Middle frontal gyrus (tissue), 1 donor: ENCODE data around the gene ASPHD2.
"Not testable (repeated sequence)": the region's sequence is repeated elsewhere in the genome, so short reads cannot be mapped to it uniquely, and the experiment has no call there.

Experiments used
- DNase-seq: peaks from one replicate; pipeline ENCODE4 v3.0.0-alpha.2; 2015; ENCODE audit warnings: low spot score; ENCODE audit errors: extremely low spot score

The ASPHD2 gene

DNA sequence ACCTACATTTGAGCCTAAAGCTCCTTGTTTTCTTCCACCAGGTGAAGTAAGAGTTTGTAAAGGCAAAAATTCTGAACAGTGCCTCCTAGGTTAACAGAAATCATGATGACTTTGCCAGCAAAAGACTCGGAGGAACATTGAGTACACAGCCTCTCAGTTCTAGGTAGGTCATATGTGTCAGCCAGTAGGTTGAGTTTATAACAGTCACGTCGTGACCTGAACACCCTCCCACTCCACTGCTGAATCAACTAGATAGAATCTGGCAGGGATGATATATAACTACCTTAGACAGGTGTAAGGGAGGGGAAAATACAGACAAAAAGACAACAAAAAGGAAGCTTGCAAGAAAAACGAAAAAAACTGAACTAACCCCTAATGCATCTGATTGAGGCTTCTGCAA, 12.8 kb upstream of the ASPHD2 start:
- no peak for DNase-seq

DNA sequence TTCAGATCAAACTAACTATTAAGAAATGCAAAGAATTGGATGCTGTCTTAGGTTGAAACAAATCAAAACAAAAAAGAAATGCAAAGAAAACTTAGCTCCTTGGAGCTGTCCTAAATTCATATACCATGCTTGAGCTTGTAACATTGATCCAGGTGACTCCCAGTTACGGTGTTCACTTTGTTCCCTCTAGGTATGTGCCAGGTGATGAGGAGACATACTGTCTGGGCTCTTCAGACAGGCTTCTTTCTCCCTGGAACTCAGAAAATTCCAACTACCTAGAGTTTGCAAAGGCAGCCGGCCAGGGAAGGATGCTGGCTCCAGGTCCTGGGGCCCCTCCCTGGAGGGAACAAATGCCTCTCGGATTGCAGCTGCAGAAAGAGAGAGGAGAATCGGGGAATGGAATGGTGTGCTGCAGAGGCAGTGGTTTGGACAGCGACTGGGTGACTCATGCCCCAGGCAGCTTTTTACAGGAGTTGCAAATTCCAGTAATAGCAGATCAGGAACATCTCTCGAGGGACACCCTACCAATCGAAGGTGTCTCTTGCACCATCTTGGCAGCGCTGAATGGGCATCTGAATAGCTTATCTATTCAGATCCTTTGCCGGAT, 12.3 kb upstream of the ASPHD2 start:
- no peak for DNase-seq

- no peak for DNase-seq
Observed at GRCh38 chr22:26417406-26417805, 11.7 kb upstream of the ASPHD2 start.

DNA sequence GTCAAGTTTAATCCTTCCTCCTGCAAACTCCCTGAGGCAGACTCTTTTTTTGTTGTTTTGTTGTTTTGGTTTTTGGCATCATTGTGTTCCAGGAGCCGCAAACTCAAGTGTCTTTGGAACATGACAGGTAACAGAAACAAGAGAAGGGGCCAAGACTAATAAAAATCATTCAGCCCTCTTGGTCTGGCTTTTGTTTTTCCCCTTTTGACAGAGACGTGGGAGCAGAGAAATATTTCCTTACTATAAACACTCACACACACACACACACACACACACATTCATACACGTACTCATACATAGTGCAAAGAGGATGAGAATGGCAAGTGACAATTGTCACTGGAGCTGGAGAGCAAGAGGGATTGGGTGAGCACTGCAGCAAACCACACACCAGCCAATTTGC, 10.4 kb upstream of the ASPHD2 start:
- no peak for DNase-seq

- DNase-seq, result no peak
Observed at GRCh38 chr22:26426924-26427323, 2.1 kb upstream of the ASPHD2 start.

- no peak for DNase-seq
Observed at GRCh38 chr22:26429458-26430286, 612 bp downstream of the ASPHD2 start.

DNA sequence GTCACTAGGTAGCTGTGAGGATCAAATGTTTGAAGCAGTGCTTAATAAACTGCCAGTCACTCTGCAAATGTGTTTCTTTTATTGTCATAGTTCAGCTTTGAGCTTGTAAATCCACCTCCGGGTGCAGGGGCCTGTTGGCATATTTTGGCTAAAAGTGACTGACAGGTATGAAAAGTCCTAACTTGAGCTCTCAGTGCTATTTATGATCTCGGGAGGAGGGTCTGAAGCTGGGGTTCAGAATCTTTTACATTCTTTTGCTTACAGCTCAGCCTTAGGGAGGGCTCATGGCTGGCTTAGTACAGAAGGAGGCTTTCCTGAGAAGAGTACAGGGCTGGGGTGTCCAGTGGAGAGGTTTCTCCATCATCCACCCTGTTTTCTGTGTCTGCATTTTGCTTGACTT, 1.5 kb downstream of the ASPHD2 start:
- DNase-seq, result no peak

DNA sequence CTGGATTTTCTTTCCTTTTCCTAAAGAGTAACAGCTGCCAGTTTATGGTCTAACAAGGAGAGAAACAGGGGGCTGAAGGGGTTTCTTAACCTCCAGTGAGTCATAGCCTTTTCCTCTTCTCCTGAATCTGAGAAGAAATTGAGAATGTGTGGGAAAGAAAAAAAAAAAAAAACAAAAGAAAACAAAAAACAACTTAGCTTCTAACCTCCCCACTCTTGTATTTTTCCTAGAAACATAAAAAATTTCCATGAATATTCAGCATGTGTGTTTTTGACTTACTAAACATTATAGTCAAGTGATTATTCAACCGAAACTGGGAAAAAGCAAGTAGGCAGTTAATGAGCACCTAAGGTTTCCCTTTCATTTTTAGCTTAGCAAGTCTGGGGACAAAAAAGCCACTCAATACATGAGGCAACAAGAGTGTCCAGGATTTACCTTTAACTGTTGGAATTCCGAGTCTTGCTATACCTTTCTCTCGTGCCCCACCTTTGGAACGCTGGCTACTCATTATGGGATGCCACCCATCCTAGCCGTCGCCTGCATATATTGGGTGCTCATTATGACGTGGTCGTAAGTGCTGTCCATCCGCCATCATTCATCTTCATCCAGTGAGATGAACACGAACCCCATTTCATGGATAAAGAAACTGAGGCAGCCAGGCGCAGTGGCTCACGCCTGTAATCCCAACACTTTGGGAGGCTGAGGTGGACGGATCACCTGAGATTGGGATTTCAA, 2.4 kb downstream of the ASPHD2 start:
- DNase-seq, result no peak

GRCh38 chr22:26432619-26433311, 3.7 kb downstream of the ASPHD2 start:
- no peak for DNase-seq

DNA sequence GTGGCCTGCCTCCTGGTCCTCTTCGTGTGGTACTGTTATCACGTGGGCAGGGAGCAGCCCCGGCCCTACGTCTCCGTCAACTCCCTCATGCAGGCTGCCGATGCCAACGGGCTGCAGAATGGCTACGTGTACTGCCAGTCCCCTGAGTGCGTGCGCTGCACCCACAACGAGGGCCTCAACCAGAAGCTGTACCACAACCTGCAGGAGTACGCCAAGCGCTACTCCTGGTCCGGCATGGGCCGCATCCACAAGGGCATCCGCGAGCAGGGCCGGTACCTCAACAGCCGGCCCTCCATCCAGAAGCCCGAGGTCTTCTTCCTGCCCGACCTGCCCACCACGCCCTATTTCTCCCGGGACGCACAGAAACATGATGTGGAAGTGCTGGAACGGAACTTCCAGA, 4.7 kb downstream of the ASPHD2 start:
- DNase-seq, result no peak

DNA sequence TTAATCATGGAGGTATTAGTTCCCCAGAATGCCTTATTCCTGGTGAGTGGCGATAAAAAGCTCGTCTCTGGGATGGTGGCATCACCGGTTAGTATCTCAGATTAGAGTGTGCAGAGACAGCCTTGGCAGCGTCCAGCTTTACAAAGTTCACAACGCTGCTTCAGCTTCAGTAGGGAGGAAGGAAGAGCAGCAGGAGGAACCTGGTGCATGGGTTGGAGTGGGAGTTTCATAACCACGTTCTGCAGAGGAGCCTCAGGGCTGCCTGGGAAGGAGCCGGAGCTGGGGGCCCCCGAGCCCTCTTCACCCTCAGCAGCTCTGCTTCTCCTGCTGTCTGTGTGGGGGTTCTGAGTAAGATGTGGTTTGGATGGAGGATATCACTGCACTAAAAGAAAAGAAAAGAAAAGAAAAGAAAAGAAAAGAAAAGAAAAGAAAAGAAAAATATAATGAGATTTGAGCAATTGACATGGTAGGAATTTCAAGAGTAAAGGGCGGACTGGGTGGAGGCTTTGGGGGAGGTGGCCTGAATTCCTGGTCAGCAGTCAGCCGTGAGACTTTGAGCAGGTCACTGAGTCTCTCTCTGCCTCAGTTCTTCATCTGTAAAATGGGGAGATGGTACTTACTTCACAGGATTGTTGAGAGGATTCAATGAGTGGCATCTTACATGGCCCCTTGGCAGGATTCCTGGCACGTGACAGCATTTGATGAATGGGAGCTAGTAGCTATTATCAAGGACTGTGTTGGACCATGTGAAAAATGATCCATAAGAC, 6.5 kb downstream of the ASPHD2 start:
- DNase-seq, result peak; percentile 14

DNA sequence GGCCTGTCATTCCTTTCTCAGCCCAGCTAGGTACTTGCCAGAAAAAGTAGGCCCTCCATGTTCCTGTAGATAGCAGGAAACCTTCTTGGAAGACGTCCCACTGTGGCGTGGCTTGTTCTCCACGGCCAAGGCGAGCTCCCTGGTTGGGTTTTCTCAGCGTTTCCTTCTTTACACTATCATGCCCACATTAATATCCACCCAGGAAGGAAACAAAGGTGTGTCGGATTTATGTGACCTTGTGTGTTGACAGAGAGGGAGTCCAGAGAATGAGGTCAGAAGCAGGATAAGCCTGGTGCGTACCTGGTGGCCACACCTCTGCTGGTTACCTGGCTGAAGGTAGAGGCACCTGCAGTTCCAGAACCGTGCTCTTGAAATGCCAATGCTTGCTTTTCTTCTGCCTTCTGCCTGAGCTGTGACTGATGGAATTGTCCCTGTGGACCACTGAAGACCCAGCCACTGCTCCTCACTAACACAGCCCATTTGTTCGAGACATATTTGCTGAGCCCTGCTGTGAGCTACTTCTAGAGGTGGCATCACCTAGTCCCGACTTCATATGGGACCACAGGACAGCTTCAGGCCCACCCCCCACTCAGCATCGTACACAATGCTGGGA, 7.9 kb downstream of the ASPHD2 start:
- DNase-seq, result no peak

- no peak for DNase-seq
Observed at GRCh38 chr22:26437694-26438392, 8.8 kb downstream of the ASPHD2 start.

DNA sequence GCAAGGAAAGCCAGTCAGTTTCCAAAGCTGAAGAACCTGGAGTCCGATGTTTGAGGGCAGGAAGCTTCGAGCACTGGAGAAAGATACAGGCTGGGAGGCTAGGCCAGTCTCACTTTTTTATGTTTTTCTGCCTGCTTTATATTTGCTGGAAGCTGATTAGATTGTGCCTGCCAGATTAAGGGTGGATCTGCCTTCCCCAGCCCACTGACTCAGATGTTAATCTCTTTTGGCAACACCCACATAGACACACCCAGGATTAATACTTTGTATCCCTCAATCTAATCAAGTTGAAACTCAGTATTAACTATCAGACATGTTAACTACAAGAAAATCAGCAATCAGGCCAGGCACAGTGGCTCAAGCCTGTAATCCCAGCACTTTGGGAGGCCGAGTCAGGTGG, 9.7 kb downstream of the ASPHD2 start:
- DNase-seq, result not testable (repeated sequence)

GRCh38 chr22:26439559-26439958, 10.5 kb downstream of the ASPHD2 start:
- DNase-seq, result no peak

- DNase-seq, result no peak
Observed at GRCh38 chr22:26442086-26442756, 13.2 kb downstream of the ASPHD2 start.

DNA sequence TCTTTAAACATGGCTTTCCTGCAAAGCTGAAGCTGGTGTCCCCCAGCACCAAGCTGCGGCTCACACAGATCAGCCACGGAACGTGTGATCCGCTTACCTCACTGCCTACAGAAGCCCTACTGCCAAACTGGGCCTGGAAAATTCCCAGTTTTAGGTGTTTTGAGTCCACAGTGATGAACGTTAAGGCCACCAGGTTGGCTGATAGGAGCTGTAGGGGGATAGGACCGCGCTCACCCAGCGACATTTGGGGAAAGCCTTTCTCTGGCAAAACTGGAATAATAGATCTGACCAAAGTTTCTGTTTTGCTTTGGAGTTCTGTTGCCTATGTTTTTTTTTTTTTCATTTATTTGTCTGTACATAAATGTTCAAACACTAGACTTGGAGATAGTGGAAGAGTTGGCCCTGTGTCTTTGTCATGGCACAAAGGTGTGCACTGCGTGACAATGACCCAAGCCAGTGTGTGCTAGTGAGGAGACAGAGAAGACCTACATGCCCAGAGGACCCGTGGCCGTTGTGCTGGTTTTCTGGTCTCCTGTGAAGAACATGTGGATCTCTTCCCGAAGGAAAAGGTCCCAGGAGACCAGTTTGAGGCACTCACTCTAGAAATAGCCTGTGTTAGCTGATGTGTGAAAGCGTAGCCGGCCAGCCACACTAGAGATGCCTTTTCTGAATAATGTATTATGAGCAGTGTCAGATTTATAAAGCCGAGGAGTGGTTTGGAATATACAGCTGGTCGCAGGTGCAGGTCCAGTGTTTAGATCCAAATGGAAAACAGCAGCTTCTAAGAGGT, 15.0 kb downstream of the ASPHD2 start:
- no peak for DNase-seq

GRCh38 chr22:26444777-26445176, 15.7 kb downstream of the ASPHD2 start:
- DNase-seq, result no peak
